Nephron (organoid): ENCODE data around the gene C10orf62.
A peak's percentile ranks its signal among the peaks of the same experiment; 100 is the strongest.

ENCODE experiments used
- H3K27ac Mint-ChIP-seq, 3 experiments: 2 replicates each; pipeline ENCODE4 v1.8.0; 2020; ENCODE audit warnings: mixed read lengths in 3 of 3, mild to moderate bottlenecking in 2 of 3, moderate library complexity in 1 of 3
- H3K27me3 Mint-ChIP-seq: 2 replicates; pipeline ENCODE4 v1.8.0; 2021; ENCODE audit warnings: low read depth, mild to moderate bottlenecking, moderate library complexity, mixed read lengths
- H3K36me3 Mint-ChIP-seq: 2 replicates; pipeline ENCODE4 v1.8.0; 2020; ENCODE audit warnings: low read depth, mixed read lengths
- H3K4me1 Mint-ChIP-seq: 2 replicates; pipeline ENCODE4 v1.8.0; 2020; ENCODE audit warnings: mixed read lengths
- H3K4me3 Mint-ChIP-seq, 3 experiments: 2 replicates each; pipeline ENCODE4 v1.8.0; 2020; ENCODE audit warnings: mild to moderate bottlenecking in 3 of 3, mixed read lengths in 3 of 3, moderate library complexity in 2 of 3
- H3K9me3 Mint-ChIP-seq: 2 replicates; pipeline ENCODE4 v1.8.0; 2020; ENCODE audit warnings: mixed read lengths
- CTCF ChIP-seq, 3 experiments: fragments of 200-600 bp; sonication (generic); IDR thresholded peaks; one replicate each; pipeline ENCODE4 v1.5.0; 2021; ENCODE audit warnings: antibody characterized with exemption in 3 of 3; ENCODE audit not compliant: unreplicated experiment in 3 of 3

The C10orf62 gene

GRCh38 chr10:97564776-97565175 is 24.7 kb upstream of the C10orf62 start:
- no peak for TF ChIP-seq CTCF (IDR thresholded peaks at IDR 0.05; ENCODE audit: unreplicated experiment in 3 of 3)
- Mint-ChIP-seq H3K27ac (no peak overlapping the region), H3K4me3 (no peak overlapping the region), H3K4me1 (no peaks in the 10 kb centered on the region), H3K27me3 (peaks cover 3% of the 10 kb centered on the region), H3K9me3 (no peaks in the 10 kb centered on the region), H3K36me3 (no peaks in the 10 kb centered on the region)

- H3K27ac Mint-ChIP-seq: peak overlapping the region in 1 of 3 experiments; percentile 25
- H3K4me1 Mint-ChIP-seq: peaks cover 6% of the 10 kb centered on the region
- H3K36me3 Mint-ChIP-seq: no peaks in the 10 kb centered on the region
- no peak overlapping the region for H3K4me3 Mint-ChIP-seq
- H3K9me3 Mint-ChIP-seq: no peaks in the 10 kb centered on the region
- peaks cover 4% of the 10 kb centered on the region for H3K27me3 Mint-ChIP-seq
- no peak for TF ChIP-seq CTCF (IDR thresholded peaks at IDR 0.05; ENCODE audit: unreplicated experiment in 3 of 3)
Measured at GRCh38 chr10:97566336-97566996, 23.1 kb upstream of the C10orf62 start.

GRCh38 chr10:97567891-97568290 is 21.6 kb upstream of the C10orf62 start:
- TF ChIP-seq CTCF (IDR thresholded peaks at IDR 0.05; ENCODE audit: unreplicated experiment in 3 of 3): no peak
- no peak overlapping the region for H3K27ac Mint-ChIP-seq
- peaks cover 4% of the 10 kb centered on the region for H3K27me3 Mint-ChIP-seq
- no peaks in the 10 kb centered on the region for H3K36me3 Mint-ChIP-seq
- H3K9me3 Mint-ChIP-seq: no peaks in the 10 kb centered on the region
- peaks cover 17% of the 10 kb centered on the region for H3K4me1 Mint-ChIP-seq
- H3K4me3 Mint-ChIP-seq: no peak overlapping the region

GRCh38 chr10:97570146-97570788 is 19.3 kb upstream of the C10orf62 start:
- H3K27ac Mint-ChIP-seq: no peak overlapping the region
- H3K36me3 Mint-ChIP-seq: no peaks in the 10 kb centered on the region
- no peak for TF ChIP-seq CTCF (IDR thresholded peaks at IDR 0.05; ENCODE audit: unreplicated experiment in 3 of 3)
- H3K27me3 Mint-ChIP-seq: peaks cover 4% of the 10 kb centered on the region
- H3K4me3 Mint-ChIP-seq: no peak overlapping the region
- H3K9me3 Mint-ChIP-seq: no peaks in the 10 kb centered on the region
- H3K4me1 Mint-ChIP-seq: peaks cover 31% of the 10 kb centered on the region

GRCh38 chr10:97570789-97571471 is 18.6 kb upstream of the C10orf62 start:
- peaks cover 4% of the 10 kb centered on the region for H3K27me3 Mint-ChIP-seq
- H3K27ac Mint-ChIP-seq: peak overlapping the region; percentile 64 to 88 (median 71)
- no peaks in the 10 kb centered on the region for H3K9me3 Mint-ChIP-seq
- TF ChIP-seq CTCF (IDR thresholded peaks at IDR 0.05; ENCODE audit: unreplicated experiment in 3 of 3): no peak
- H3K36me3 Mint-ChIP-seq: no peaks in the 10 kb centered on the region
- H3K4me3 Mint-ChIP-seq: no peak overlapping the region
- H3K4me1 Mint-ChIP-seq: peaks cover 31% of the 10 kb centered on the region
